WI38 (cell line): ENCODE results near the gene SLITRK2.

ENCODE experiments used
- H3K4me3 ChIP-seq: 2 replicates; pipeline ENCODE4 v1.5.1; 2011; ENCODE audit warnings: low read depth, mild to moderate bottlenecking, control low read depth, low read length
- CTCF ChIP-seq: IDR thresholded peaks from 2 replicates; pipeline ENCODE4 v1.5.1; 2012; ENCODE audit warnings: low read depth, mild to moderate bottlenecking, control low read depth, low read length

The SLITRK2 gene

GRCh38 chrX:145817331-145818185 is at the start of gene SLITRK2:
TSS of gene SLITRK2 (plus strand) at chrX:145817829. CDS start at chrX:145822426, 4,597 bp downstream.
- no peak for TF ChIP-seq CTCF
- H3K4me3 ChIP-seq = no peak within 1 kb of the TSS

GRCh38 chrX:145773006-145773405 is 44.6 kb upstream of the SLITRK2 start:
- H3K4me3 ChIP-seq = no peak overlapping the region
- no peak for TF ChIP-seq CTCF

GRCh38 chrX:145792281-145792680 is 25.3 kb upstream of the SLITRK2 start:
- TF ChIP-seq CTCF = no peak
- no peak overlapping the region for H3K4me3 ChIP-seq

GRCh38 chrX:145803508-145803907 is 14.1 kb upstream of the SLITRK2 start:
- H3K4me3 ChIP-seq = no peak overlapping the region
- no peak for TF ChIP-seq CTCF

- no peak for TF ChIP-seq CTCF
- no peak overlapping the region for H3K4me3 ChIP-seq
These were observed 4.5 kb upstream of the SLITRK2 start for GRCh38 chrX:145813081-145813480.

- no peak for TF ChIP-seq CTCF
- no peak overlapping the region for H3K4me3 ChIP-seq
These were observed 871 bp upstream of the SLITRK2 start for GRCh38 chrX:145816601-145817315.
